ENCODE results near the gene TBC1D16.

- TF ChIP-seq, protein P1, sequence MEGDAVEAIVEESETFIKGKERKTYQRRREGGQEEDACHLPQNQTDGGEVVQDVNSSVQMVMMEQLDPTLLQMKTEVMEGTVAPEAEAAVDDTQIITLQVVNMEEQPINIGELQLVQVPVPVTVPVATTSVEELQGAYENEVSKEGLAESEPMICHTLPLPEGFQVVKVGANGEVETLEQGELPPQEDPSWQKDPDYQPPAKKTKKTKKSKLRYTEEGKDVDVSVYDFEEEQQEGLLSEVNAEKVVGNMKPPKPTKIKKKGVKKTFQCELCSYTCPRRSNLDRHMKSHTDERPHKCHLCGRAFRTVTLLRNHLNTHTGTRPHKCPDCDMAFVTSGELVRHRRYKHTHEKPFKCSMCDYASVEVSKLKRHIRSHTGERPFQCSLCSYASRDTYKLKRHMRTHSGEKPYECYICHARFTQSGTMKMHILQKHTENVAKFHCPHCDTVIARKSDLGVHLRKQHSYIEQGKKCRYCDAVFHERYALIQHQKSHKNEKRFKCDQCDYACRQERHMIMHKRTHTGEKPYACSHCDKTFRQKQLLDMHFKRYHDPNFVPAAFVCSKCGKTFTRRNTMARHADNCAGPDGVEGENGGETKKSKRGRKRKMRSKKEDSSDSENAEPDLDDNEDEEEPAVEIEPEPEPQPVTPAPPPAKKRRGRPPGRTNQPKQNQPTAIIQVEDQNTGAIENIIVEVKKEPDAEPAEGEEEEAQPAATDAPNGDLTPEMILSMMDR (IDR thresholded peaks at IDR 0.05): no peak
- no peak for TF ChIP-seq EZH2 (IDR thresholded peaks at IDR 0.05; ENCODE audit: borderline replicate concordance, insufficient read depth, low read depth, low read length, poor library complexity, severe bottlenecking)
Observed at GRCh38 chr17:79979221-79979741, 56.4 kb downstream of the TBC1D16 start.

Data from B cell (primary cell).